ENCODE measurements around the gene CLCN7. TPM values are rescaled to one million over a fixed set of nuclear protein-coding genes. Genes with fewer than 3 reads are reported as not detected.

The CLCN7 gene
- total and polyA plus RNA-seq, 9 of the 15 experiments (the other 6 are each of a cell fraction or from before 2014, with no cell fraction given): 0.06 to 126 (median 18.7) TPM

GRCh38 chr16:1424028-1424427 is 50.8 kb downstream of the CLCN7 start:
- FAIRE-seq: no peak
- no peaks in the 10 kb centered on the region for H3K27me3 ChIP-seq (ENCODE audit: control insufficient read depth in 2 of 2, insufficient read depth in 2 of 2, low read length in 2 of 2)
- no peak for DNase-seq (ENCODE audit: extremely low read depth in 1 of 4, low spot score in 3 of 4)
- H3K79me2 ChIP-seq (ENCODE audit: control insufficient read depth, insufficient read depth, low read length): peaks cover 16% of the 10 kb centered on the region
- no peak overlapping the region for H3K27ac ChIP-seq (ENCODE audit: extremely low read depth, low read depth, low read length)
- H3K9me1 ChIP-seq (ENCODE audit: control insufficient read depth, insufficient read depth, low read length): no peaks in the 10 kb centered on the region
- ChIA-PET POLR2A (no interaction called here), CTCF (ENCODE audit: low intra/inter-chr PET ratio) (no interaction called here)
- in situ Hi-C loops (cut with MboI): no loop called here
- no peak overlapping the region for H3K4me3 ChIP-seq
- no peak overlapping the region for H2AFZ ChIP-seq (ENCODE audit: low read depth, low read length)
- ATAC-seq: no peak
- TF ChIP-seq HMG20A (CRISPR knock-in tag; conservative IDR thresholded peaks at IDR 0.05) (no peak), ZBTB33 (CRISPR knock-in tag; IDR thresholded peaks at IDR 0.05) (peak; percentile 75), DMBX1 (CRISPR knock-in tag; IDR thresholded peaks at IDR 0.05; ENCODE audit: borderline replicate concordance) (no peak), NFIX (CRISPR knock-in tag; IDR thresholded peaks at IDR 0.05; ENCODE audit: low read depth) (no peak), CC2D1A (IDR thresholded peaks at IDR 0.05) (no peak), EP400 (IDR thresholded peaks at IDR 0.05) (no peak)
- TF ChIP-seq, protein P1, sequence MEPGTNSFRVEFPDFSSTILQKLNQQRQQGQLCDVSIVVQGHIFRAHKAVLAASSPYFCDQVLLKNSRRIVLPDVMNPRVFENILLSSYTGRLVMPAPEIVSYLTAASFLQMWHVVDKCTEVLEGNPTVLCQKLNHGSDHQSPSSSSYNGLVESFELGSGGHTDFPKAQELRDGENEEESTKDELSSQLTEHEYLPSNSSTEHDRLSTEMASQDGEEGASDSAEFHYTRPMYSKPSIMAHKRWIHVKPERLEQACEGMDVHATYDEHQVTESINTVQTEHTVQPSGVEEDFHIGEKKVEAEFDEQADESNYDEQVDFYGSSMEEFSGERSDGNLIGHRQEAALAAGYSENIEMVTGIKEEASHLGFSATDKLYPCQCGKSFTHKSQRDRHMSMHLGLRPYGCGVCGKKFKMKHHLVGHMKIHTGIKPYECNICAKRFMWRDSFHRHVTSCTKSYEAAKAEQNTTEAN (CRISPR knock-in tag; IDR thresholded peaks at IDR 0.05): no peak
- H3K9ac ChIP-seq (ENCODE audit: insufficient read depth in 1 of 2, low read depth in 2 of 2, low read length in 2 of 2): no peak overlapping the region
- H3K4me2 ChIP-seq (ENCODE audit: insufficient read depth, low read length): no peak overlapping the region
- H3K9me3 ChIP-seq (replicated peaks; ENCODE audit: control insufficient read depth, insufficient read depth, low read depth, low read length): peaks cover 1% of the 10 kb centered on the region
- no TSS peak for BruUV-seq (replicated peaks)
- H4K20me1 ChIP-seq (replicated peaks; ENCODE audit: control insufficient read depth, insufficient read depth, low read length): no peaks in the 10 kb centered on the region
- H3K36me3 ChIP-seq (ENCODE audit: control insufficient read depth, insufficient read depth, low read length): peaks cover 4% of the 10 kb centered on the region; the same call in 1 of the 3 replicates
- H3K4me1 ChIP-seq (replicated peaks in 1 of 2; ENCODE audit: control insufficient read depth in 2 of 2, insufficient read depth in 2 of 2, low read length in 2 of 2): peaks cover 0 to 50% of the 10 kb centered on the region in 2 experiments; a peak in 2 of 5 replicates
- intact Hi-C loops (cut with micrococcal nuclease): no loop called here
- 66% methylated on average over 12 of the region's 12 CpGs for WGBS (ENCODE audit: insufficient coverage, low coverage, missing lambda C conversion rate)

Data from K562 (cell line).